Erythroblast (primary cell): Measurements from ENCODE around the gene CNTNAP1.

Source experiments
- GATA1 ChIP-seq: IDR thresholded peaks from 2 replicates; pipeline ENCODE4 v1.6.1; 2011; ENCODE audit warnings: low read depth, mild to moderate bottlenecking, control low read depth, low read length, moderate library complexity
- POLR2A ChIP-seq: IDR thresholded peaks from 2 replicates; pipeline ENCODE4 v1.6.1; 2011; ENCODE audit warnings: mild to moderate bottlenecking, low read length

GRCh38 chr17:42647778-42648177, 34.6 kb upstream of the CNTNAP1 start:
- TF ChIP-seq POLR2A (no peak), GATA1 (no peak)
